Measurements from ENCODE around the gene BMS1. TPM values are rescaled to one million over a fixed set of nuclear protein-coding genes. Genes with fewer than 3 reads are reported as not detected.

The BMS1 gene
- total and polyA plus RNA-seq, 2 of the 8 experiments (the other 6 are each of a cell fraction or from before 2014, with no cell fraction given), result 3.7 to 34.6 TPM

DNA sequence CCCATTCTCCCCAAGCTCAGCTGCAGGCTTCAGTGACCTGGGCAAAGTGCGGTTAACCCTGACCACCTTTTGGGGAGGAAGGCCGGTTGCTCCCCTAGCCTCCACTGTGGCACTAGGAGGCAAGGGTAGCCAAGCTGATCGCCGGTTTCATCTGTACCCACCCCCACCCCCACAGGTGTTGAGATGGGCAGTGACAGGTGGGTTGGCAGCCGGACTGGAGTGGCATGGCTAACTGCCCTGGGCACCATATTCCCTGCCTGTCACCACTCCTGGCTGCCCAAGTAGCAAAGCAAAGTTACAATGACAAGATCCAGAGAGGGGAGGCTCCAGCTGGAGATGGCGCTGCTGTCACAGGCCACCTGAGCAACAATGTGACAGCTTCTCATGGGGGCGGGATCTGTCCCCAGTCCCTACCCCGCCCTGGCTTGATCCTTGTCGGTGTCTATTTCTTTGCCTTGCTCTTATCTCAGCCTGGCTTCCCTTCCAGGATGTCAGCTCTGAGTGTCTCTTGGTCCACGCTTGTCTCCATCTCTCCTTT is 27.0 kb upstream of the BMS1 start:
- Histone ChIP-seq H3K36me3 (ENCODE audit: control insufficient read depth in 2 of 4, insufficient read depth in 4 of 4, low read length in 3 of 4) (no peaks in the 10 kb centered on the region), H3K79me1 (ENCODE audit: low read depth, low read length) (no peaks in the 10 kb centered on the region), H3K23me2 (ENCODE audit: low read depth, low read length) (peaks cover 16% of the 10 kb centered on the region; the same call in 1 of the 2 replicates), H4K20me1 (replicated peaks in 1 of 2; ENCODE audit: control insufficient read depth in 1 of 2, insufficient read depth in 2 of 2, low read length in 2 of 2) (peaks cover 4 to 5% of the 10 kb centered on the region in 2 experiments), H3K9ac (replicated peaks in 1 of 4; ENCODE audit: extremely low read depth in 1 of 4, low read depth in 3 of 4, low read length in 3 of 4) (no peak overlapping the region), H4K91ac (replicated peaks; ENCODE audit: insufficient read length, low read length) (no peak overlapping the region), H2BK15ac (ENCODE audit: low read length) (no peak overlapping the region), H3K4me1 (replicated peaks in 1 of 4; ENCODE audit: control insufficient read depth in 3 of 4, insufficient read depth in 4 of 4, low read length in 3 of 4) (peaks cover 0 to 14% (median 2%) of the 10 kb centered on the region in 4 experiments; a peak in 4 of 7 replicates), H3K56ac (replicated peaks; ENCODE audit: insufficient read length, low read depth, low read length) (no peak overlapping the region), H2BK12ac (ENCODE audit: low read depth, low read length) (no peak overlapping the region), H4K5ac (ENCODE audit: insufficient read length, low read depth, low read length) (no peak overlapping the region), H2BK120ac (replicated peaks; ENCODE audit: low read depth, low read length) (no peak overlapping the region), H3K4me2 (ENCODE audit: insufficient read depth in 1 of 2, low read depth in 2 of 2, low read length in 2 of 2) (peak overlapping the region; percentile 79 to 98), H3K14ac (ENCODE audit: insufficient read length) (no peak overlapping the region), H3K9me3 (ENCODE audit: insufficient read depth in 2 of 2, low read depth in 1 of 2, low read length in 1 of 2) (no peaks in the 10 kb centered on the region; a peak in 1 of 4 replicates), H2BK5ac (ENCODE audit: low read depth, low read length) (no peak overlapping the region), H3K27me3 (replicated peaks in 1 of 4; ENCODE audit: control insufficient read depth in 3 of 4, extremely low read depth in 1 of 4, insufficient read depth in 3 of 4, low read length in 3 of 4) (peaks cover 28 to 54% (median 49%) of the 10 kb centered on the region in 4 experiments), H3K18ac (ENCODE audit: extremely low read depth, low read length) (no peak overlapping the region), H3K27ac (ENCODE audit: low read depth, low read length) (no peak overlapping the region), H3K4ac (replicated peaks; ENCODE audit: insufficient read length, low read depth, low read length) (no peak overlapping the region), H3K23ac (ENCODE audit: insufficient read length) (no peak overlapping the region), H2BK20ac (ENCODE audit: low read length) (no peak overlapping the region), H3K4me3 (ENCODE audit: extremely low read depth in 1 of 4, insufficient read depth in 2 of 4, low read depth in 3 of 4, low read length in 4 of 4) (peak overlapping the region; percentile 60 to 75 (median 62); a peak in 5 of 8 replicates), H3K79me2 (ENCODE audit: control insufficient read depth in 1 of 2, insufficient read depth in 2 of 2, low read length in 2 of 2) (no peaks in the 10 kb centered on the region), H4K8ac (ENCODE audit: extremely low read depth, insufficient read depth, low read length) (no peak overlapping the region), H2AK5ac (ENCODE audit: low read depth, low read length) (no peak overlapping the region), H2AFZ (ENCODE audit: low read length) (no peak overlapping the region)
- TF ChIP-seq NANOG (IDR thresholded peaks at IDR 0.05; ENCODE audit: insufficient read depth, low read depth, low read length, poor library complexity, severe bottlenecking) (no peak), CTBP2 (IDR thresholded peaks at IDR 0.05; ENCODE audit: borderline replicate concordance, insufficient read depth, insufficient read length, low read length) (no peak), JUN (IDR thresholded peaks at IDR 0.05; ENCODE audit: low read depth, low read length) (no peak), RNF2 (IDR thresholded peaks at IDR 0.05; ENCODE audit: borderline replicate concordance, low read depth, low read length, missing control alignments, poor library complexity, severe bottlenecking) (peak; percentile 1), SP4 (IDR thresholded peaks at IDR 0.05; ENCODE audit: low read length) (no peak), KDM4A (IDR thresholded peaks at IDR 0.05; ENCODE audit: low read depth, low read length, severe bottlenecking) (no peak)
- FAIRE-seq, result no peak
- CTCF ChIA-PET (ENCODE audit: partially characterized antibody), result interaction anchor here (1.0 to 1.4 kb wide), 3 partner anchors 11 to 33 kb away, joined by 3 to 4 read pairs (median 4); partner anchors contain the start of gene BMS1
- 88% methylated on average over 3 of the region's 10 CpGs; no CpG with 5 or more reads in 1 of the 2 experiments for WGBS, 2 experiments (ENCODE audit: extremely low coverage in 1 of 2, insufficient coverage in 1 of 2, insufficient read length in 1 of 2, insufficient replicate concordance in 2 of 2, low coverage in 1 of 2, low lambda C conversion rate in 2 of 2, missing lambda C conversion rate in 1 of 2)
- POLR2A ChIA-PET (ENCODE audit: partially characterized antibody), result interaction anchor here (1.1 kb wide), 1 partner anchor 12 kb away, joined by 3 read pairs; no protein-coding TSS in a partner anchor
- DNase-seq (ENCODE audit: low read depth in 1 of 2, low spot score in 2 of 2), result no peak
